HEK293T (cell line): ENCODE data around the gene PAK1IP1.

Experiments used
- FOXM1 ChIP-seq: fragments of 450-650 bp; IDR thresholded peaks from 2 replicates; pipeline ENCODE4 v1.6.1; 2017; ENCODE audit warnings: mild to moderate bottlenecking, borderline replicate concordance
- L3MBTL2 ChIP-seq: fragments of 450-650 bp; conservative IDR thresholded peaks from 2 replicates; pipeline ENCODE4 v1.6.1; 2016; ENCODE audit warnings: mild to moderate bottlenecking
- PKNOX1 ChIP-seq: fragments of 450-650 bp; IDR thresholded peaks from 2 replicates; pipeline ENCODE4 v1.6.1; 2016
- SP1 ChIP-seq: fragments of 450-650 bp; IDR thresholded peaks from 2 replicates; pipeline ENCODE4 v1.6.1; 2017

DNA sequence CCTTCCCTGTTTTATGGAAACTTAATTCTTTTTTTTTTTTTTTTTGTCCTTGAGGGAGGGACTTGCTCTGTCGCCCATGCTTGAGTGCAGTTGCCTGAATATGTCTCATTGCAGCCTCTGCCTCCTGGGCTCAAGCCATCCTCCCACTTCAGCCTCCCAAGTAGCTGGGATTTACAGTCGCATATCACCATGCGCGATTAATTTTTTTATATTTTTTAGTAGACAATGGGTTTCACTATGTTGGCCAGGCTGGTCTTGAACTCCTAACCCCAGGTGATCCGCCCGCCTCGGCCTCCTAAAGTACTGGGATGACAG lies 28.8 kb downstream of the PAK1IP1 start:
- TF ChIP-seq PKNOX1, result no peak
- TF ChIP-seq FOXM1, result no peak
- no peak for TF ChIP-seq L3MBTL2
- TF ChIP-seq SP1, result no peak
